Activated CD4-positive, alpha-beta T cell treated with anti-CD3 and anti-CD28 coated beads, Interleukin-2, amount 10 ng/mL, durations not matched to agents 24 days and 14 days (primary cell): ENCODE data around the gene MIA3. TPM values are rescaled to one million over a fixed set of nuclear protein-coding genes. Genes with fewer than 3 reads are reported as not detected.
A peak's percentile ranks its signal among the peaks of the same experiment; 100 is the strongest.

Experiments
- DNase-seq: peaks from one replicate; pipeline ENCODE4 v3.0.0; 2022
- H3K27ac Mint-ChIP-seq: one replicate; pipeline ENCODE4 v1.8.0; 2022; ENCODE audit warnings: mild to moderate bottlenecking, mixed read lengths
- H3K27me3 Mint-ChIP-seq: one replicate; pipeline ENCODE4 v1.8.0; 2022; ENCODE audit warnings: mixed read lengths
- H3K36me3 Mint-ChIP-seq: one replicate; pipeline ENCODE4 v1.8.0; 2022; ENCODE audit warnings: low read depth, mild to moderate bottlenecking, mixed read lengths
- H3K4me1 Mint-ChIP-seq: one replicate; pipeline ENCODE4 v1.8.0; 2021; ENCODE audit warnings: mixed read lengths
- H3K4me3 Mint-ChIP-seq: one replicate; pipeline ENCODE4 v1.8.0; 2022; ENCODE audit warnings: mild to moderate bottlenecking, moderate library complexity, mixed read lengths
- H3K9me3 Mint-ChIP-seq: one replicate; pipeline ENCODE4 v1.8.0; 2021; ENCODE audit warnings: mixed read lengths
- intact Hi-C: fragments of 100-400 bp; cut with micrococcal nuclease; formaldehyde crosslinking; loops from one replicate; pipeline ENCODE4 v1.15.1; 2023
- total RNA-seq: library from RNA; stranded (reverse); gene quantifications from 2 replicates; pipeline ENCODE4 v1.2.3, GENCODE V29; 2022

The MIA3 gene
- total RNA-seq = 42.2 and 44.2 TPM in 2 replicates

- H3K9me3 Mint-ChIP-seq = no peaks in the 10 kb centered on the region
- H3K4me1 Mint-ChIP-seq = peaks cover 32% of the 10 kb centered on the region
- peak within 1 kb of the TSS; percentile 87 for H3K4me3 Mint-ChIP-seq
- peak within 1 kb of the TSS; percentile 87 for H3K27ac Mint-ChIP-seq
- peak; percentile 93 for DNase-seq
- H3K27me3 Mint-ChIP-seq = peaks cover 27% of the 10 kb centered on the region
- intact Hi-C loops = loop anchor here (1.0 to 5.0 kb wide), 2 partner anchors 35 to 151 kb away; no protein-coding TSS in a partner anchor
- H3K36me3 Mint-ChIP-seq = peaks cover 14% of the 10 kb centered on the region
Observed at GRCh38 chr1:222618001-222618879, at the start of gene MIA3. Gene MIA3, plus strand, starts transcription at chr1:222618097. Its CDS starts 14 bp downstream, at chr1:222618111.

GRCh38 chr1:222570837-222571236, 47.1 kb upstream of the MIA3 start:
- intact Hi-C loops = no loop called here
- Mint-ChIP-seq H3K4me1 (no peaks in the 10 kb centered on the region), H3K9me3 (no peaks in the 10 kb centered on the region), H3K36me3 (peaks cover 43% of the 10 kb centered on the region), H3K4me3 (no peak overlapping the region), H3K27ac (no peak overlapping the region), H3K27me3 (no peaks in the 10 kb centered on the region)
- no peak for DNase-seq

GRCh38 chr1:222579316-222579715, 38.6 kb upstream of the MIA3 start:
- Mint-ChIP-seq H3K27ac (no peak overlapping the region), H3K36me3 (peaks cover 41% of the 10 kb centered on the region), H3K9me3 (no peaks in the 10 kb centered on the region)

GRCh38 chr1:222582099-222582774, 35.7 kb upstream of the MIA3 start:
- H3K27ac Mint-ChIP-seq = no peak overlapping the region
- no peak overlapping the region for H3K4me3 Mint-ChIP-seq
- DNase-seq = no peak
- intact Hi-C loops = no loop called here
- H3K4me1 Mint-ChIP-seq = peaks cover 13% of the 10 kb centered on the region
- H3K36me3 Mint-ChIP-seq = peaks cover 44% of the 10 kb centered on the region
- H3K9me3 Mint-ChIP-seq = no peaks in the 10 kb centered on the region
- H3K27me3 Mint-ChIP-seq = no peaks in the 10 kb centered on the region

More at GRCh38 chr1:222579316-222579715, 38.6 kb upstream of the MIA3 start:
- DNase-seq = no peak
- Mint-ChIP-seq H3K4me3 (no peak overlapping the region), H3K27me3 (no peaks in the 10 kb centered on the region), H3K4me1 (peaks cover 3% of the 10 kb centered on the region)
- intact Hi-C loops = no loop called here

GRCh38 chr1:222583079-222583478, 34.8 kb upstream of the MIA3 start:
- no peak for DNase-seq
- no peak overlapping the region for H3K4me3 Mint-ChIP-seq
- no peaks in the 10 kb centered on the region for H3K9me3 Mint-ChIP-seq
- intact Hi-C loops = no loop called here
- peaks cover 45% of the 10 kb centered on the region for H3K36me3 Mint-ChIP-seq
- no peak overlapping the region for H3K27ac Mint-ChIP-seq
- H3K4me1 Mint-ChIP-seq = peaks cover 18% of the 10 kb centered on the region
- no peaks in the 10 kb centered on the region for H3K27me3 Mint-ChIP-seq

GRCh38 chr1:222586842-222587241, 31.1 kb upstream of the MIA3 start:
- Mint-ChIP-seq H3K4me3 (peak overlapping the region; percentile 31), H3K36me3 (peaks cover 40% of the 10 kb centered on the region), H3K9me3 (peaks cover 6% of the 10 kb centered on the region), H3K4me1 (peaks cover 36% of the 10 kb centered on the region), H3K27ac (no peak overlapping the region), H3K27me3 (peaks cover 1% of the 10 kb centered on the region)
- intact Hi-C loops = no loop called here
- no peak for DNase-seq

GRCh38 chr1:222588135-222588534, 29.8 kb upstream of the MIA3 start:
- Mint-ChIP-seq H3K4me3 (peak overlapping the region; percentile 60), H3K4me1 (peaks cover 33% of the 10 kb centered on the region), H3K27ac (no peak overlapping the region), H3K27me3 (peaks cover 4% of the 10 kb centered on the region), H3K9me3 (peaks cover 6% of the 10 kb centered on the region), H3K36me3 (peaks cover 28% of the 10 kb centered on the region)
- intact Hi-C loops = no loop called here
- no peak for DNase-seq

- H3K27me3 Mint-ChIP-seq = peaks cover 4% of the 10 kb centered on the region
- peak; percentile 95 for DNase-seq
- H3K9me3 Mint-ChIP-seq = peaks cover 6% of the 10 kb centered on the region
- peak within 1 kb of the TSS; percentile 95 for H3K27ac Mint-ChIP-seq
- intact Hi-C loops = loop anchor here (1.0 kb wide), 3 partner anchors 28 to 123 kb away; partner anchors contain the start of genes AIDA and BROX
- H3K4me1 Mint-ChIP-seq = peaks cover 33% of the 10 kb centered on the region
- peaks cover 21% of the 10 kb centered on the region for H3K36me3 Mint-ChIP-seq
- peak within 1 kb of the TSS; percentile 96 for H3K4me3 Mint-ChIP-seq
Observed at GRCh38 chr1:222589462-222590302, 28.2 kb upstream of the MIA3 start, which contains the start of gene TAF1A. Gene TAF1A, minus strand, starts transcription at chr1:222589933.

GRCh38 chr1:222592171-222592570, 25.7 kb upstream of the MIA3 start:
- peaks cover 7% of the 10 kb centered on the region for H3K27me3 Mint-ChIP-seq
- no peak overlapping the region for H3K4me3 Mint-ChIP-seq
- intact Hi-C loops = no loop called here
- peaks cover 24% of the 10 kb centered on the region for H3K4me1 Mint-ChIP-seq
- peaks cover 6% of the 10 kb centered on the region for H3K9me3 Mint-ChIP-seq
- DNase-seq = no peak
- no peak overlapping the region for H3K27ac Mint-ChIP-seq
- H3K36me3 Mint-ChIP-seq = peaks cover 9% of the 10 kb centered on the region

- peaks cover 6% of the 10 kb centered on the region for H3K4me1 Mint-ChIP-seq
- intact Hi-C loops = no loop called here
- H3K9me3 Mint-ChIP-seq = peaks cover 6% of the 10 kb centered on the region
- no peak overlapping the region for H3K27ac Mint-ChIP-seq
- no peak for DNase-seq
- peaks cover 14% of the 10 kb centered on the region for H3K27me3 Mint-ChIP-seq
- H3K4me3 Mint-ChIP-seq = no peak overlapping the region
- H3K36me3 Mint-ChIP-seq = no peaks in the 10 kb centered on the region
Observed at GRCh38 chr1:222594789-222595188, 23.1 kb upstream of the MIA3 start.

GRCh38 chr1:222596696-222597095, 21.2 kb upstream of the MIA3 start:
- H3K36me3 Mint-ChIP-seq = no peaks in the 10 kb centered on the region
- no peak for DNase-seq
- H3K4me3 Mint-ChIP-seq = no peak overlapping the region
- no peaks in the 10 kb centered on the region for H3K9me3 Mint-ChIP-seq
- no peaks in the 10 kb centered on the region for H3K4me1 Mint-ChIP-seq
- intact Hi-C loops = no loop called here
- H3K27ac Mint-ChIP-seq = no peak overlapping the region
- H3K27me3 Mint-ChIP-seq = peaks cover 18% of the 10 kb centered on the region

- Mint-ChIP-seq H3K27ac (no peak overlapping the region), H3K36me3 (no peaks in the 10 kb centered on the region), H3K9me3 (no peaks in the 10 kb centered on the region), H3K4me3 (no peak overlapping the region), H3K4me1 (no peaks in the 10 kb centered on the region), H3K27me3 (peaks cover 20% of the 10 kb centered on the region)
- no peak for DNase-seq
- intact Hi-C loops = no loop called here
Observed at GRCh38 chr1:222600281-222600680, 17.6 kb upstream of the MIA3 start.

GRCh38 chr1:222601257-222601656, 16.6 kb upstream of the MIA3 start:
- Mint-ChIP-seq H3K27me3 (peaks cover 22% of the 10 kb centered on the region), H3K27ac (no peak overlapping the region), H3K36me3 (no peaks in the 10 kb centered on the region), H3K9me3 (no peaks in the 10 kb centered on the region), H3K4me1 (no peaks in the 10 kb centered on the region), H3K4me3 (no peak overlapping the region)
- no peak for DNase-seq
- intact Hi-C loops = no loop called here
